Right lobe of liver (tissue), 4 donors: ENCODE data around the gene COL27A1.

Experiments
- CTCF ChIP-seq, 4 donors: fragments of 200-600 bp in 3 of 4; fragments of 450-650 bp in 1 of 4; IDR thresholded peaks; one replicate each; pipeline versions ENCODE4 v1.5.1 to v1.8.0; 2016 to 2022; ENCODE audit warnings: antibody characterized with exemption in 4 of 4, mild to moderate bottlenecking in 2 of 4
- POLR2A ChIP-seq: fragments of 450-650 bp; IDR thresholded peaks from one replicate; pipeline ENCODE4 v1.6.1; 2017; ENCODE audit warnings: antibody characterized with exemption, mild to moderate bottlenecking
- donor health status: DM: no; HTN: no; CAD: no.
- donor health status: DM: no; HTN: no; CAD: no.
- donor health status: DM: no; HTN: yes; CAD: no.

GRCh38 chr9:114356792-114357191, 201.5 kb downstream of the COL27A1 start:
- TF ChIP-seq CTCF (IDR thresholded peaks at IDR 0.05): no peak
- TF ChIP-seq POLR2A: no peak
